GM21515 (cell line): ENCODE results near the gene TMEM123.
"Not testable (repeated sequence)": the region's sequence is repeated elsewhere in the genome, so short reads cannot be mapped to it uniquely, and the experiment has no call there.

Experiments used
- ATAC-seq: cut with Tn5 transposase; IDR thresholded peaks from one replicate; pipeline ENCODE4 v1.9.1; 2021; ENCODE audit not compliant: unreplicated experiment

TMEM123 gene

GRCh38 chr11:102449651-102450570 is 2.7 kb downstream of the TMEM123 start:
- ATAC-seq, result no peak

- no peak for ATAC-seq
Measured at GRCh38 chr11:102448869-102449224, 3.7 kb downstream of the TMEM123 start.

- no peak for ATAC-seq
Measured at GRCh38 chr11:102447941-102448868, 4.4 kb downstream of the TMEM123 start.

GRCh38 chr11:102447193-102447592 is 5.4 kb downstream of the TMEM123 start:
- no peak for ATAC-seq

- no peak for ATAC-seq
Measured at GRCh38 chr11:102446606-102447005, 6.0 kb downstream of the TMEM123 start.

GRCh38 chr11:102444693-102445092 is 7.9 kb downstream of the TMEM123 start:
- not testable (repeated sequence) for ATAC-seq

DNA sequence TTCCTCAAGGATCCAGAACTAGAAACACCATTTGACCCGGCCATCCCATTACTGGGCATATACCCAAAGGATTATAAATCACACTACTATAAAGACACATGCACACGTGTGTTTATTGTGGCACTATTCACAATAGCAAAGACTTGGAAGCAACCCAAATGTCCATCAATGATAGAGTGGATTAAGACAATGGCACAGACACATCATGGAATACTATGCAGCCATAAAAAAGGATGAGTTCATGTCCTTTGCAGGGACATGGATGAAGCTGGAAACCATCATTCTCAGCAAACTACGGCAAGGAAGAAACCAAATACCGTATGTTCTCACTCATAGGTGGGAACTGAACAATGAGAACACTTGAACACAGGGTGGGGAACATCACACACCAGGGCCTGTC is 8.4 kb downstream of the TMEM123 start:
- not testable (repeated sequence) for ATAC-seq

- ATAC-seq, result not testable (repeated sequence)
Measured at GRCh38 chr11:102439063-102439363, 13.6 kb downstream of the TMEM123 start.

GRCh38 chr11:102438311-102439062 is 14.1 kb downstream of the TMEM123 start:
- no peak for ATAC-seq

- ATAC-seq, result no peak
Measured at GRCh38 chr11:102437727-102438126, 14.8 kb downstream of the TMEM123 start.

- no peak for ATAC-seq
Measured at GRCh38 chr11:102436976-102437375, 15.6 kb downstream of the TMEM123 start.

DNA sequence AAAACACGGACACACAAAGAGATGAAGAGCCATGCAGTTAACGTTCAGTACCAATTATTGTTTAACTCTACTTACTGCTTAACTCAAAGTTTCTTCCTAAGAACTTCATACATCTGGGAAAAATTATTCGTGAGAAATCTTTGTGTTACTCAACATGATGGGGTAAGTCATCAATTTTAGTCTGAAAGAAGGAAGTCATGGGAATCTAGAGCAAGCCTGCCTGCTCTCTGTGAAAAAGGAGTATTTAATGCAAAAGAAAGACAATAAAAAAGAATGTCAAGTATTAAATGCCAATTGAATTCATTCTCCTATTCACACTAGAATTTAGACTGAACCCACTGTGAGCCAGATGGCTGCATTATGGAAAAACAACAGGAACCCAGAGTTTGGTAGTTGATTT is 16.0 kb downstream of the TMEM123 start:
- no peak for ATAC-seq

- no peak for ATAC-seq
Measured at GRCh38 chr11:102435688-102436087, 16.9 kb downstream of the TMEM123 start.

- ATAC-seq, result not testable (repeated sequence)
Measured at GRCh38 chr11:102433571-102433970, 19.0 kb downstream of the TMEM123 start.

GRCh38 chr11:102432560-102432959 is 20.0 kb downstream of the TMEM123 start:
- ATAC-seq, result not testable (repeated sequence)

- no peak for ATAC-seq
Measured at GRCh38 chr11:102431404-102431803, 21.2 kb downstream of the TMEM123 start.

DNA sequence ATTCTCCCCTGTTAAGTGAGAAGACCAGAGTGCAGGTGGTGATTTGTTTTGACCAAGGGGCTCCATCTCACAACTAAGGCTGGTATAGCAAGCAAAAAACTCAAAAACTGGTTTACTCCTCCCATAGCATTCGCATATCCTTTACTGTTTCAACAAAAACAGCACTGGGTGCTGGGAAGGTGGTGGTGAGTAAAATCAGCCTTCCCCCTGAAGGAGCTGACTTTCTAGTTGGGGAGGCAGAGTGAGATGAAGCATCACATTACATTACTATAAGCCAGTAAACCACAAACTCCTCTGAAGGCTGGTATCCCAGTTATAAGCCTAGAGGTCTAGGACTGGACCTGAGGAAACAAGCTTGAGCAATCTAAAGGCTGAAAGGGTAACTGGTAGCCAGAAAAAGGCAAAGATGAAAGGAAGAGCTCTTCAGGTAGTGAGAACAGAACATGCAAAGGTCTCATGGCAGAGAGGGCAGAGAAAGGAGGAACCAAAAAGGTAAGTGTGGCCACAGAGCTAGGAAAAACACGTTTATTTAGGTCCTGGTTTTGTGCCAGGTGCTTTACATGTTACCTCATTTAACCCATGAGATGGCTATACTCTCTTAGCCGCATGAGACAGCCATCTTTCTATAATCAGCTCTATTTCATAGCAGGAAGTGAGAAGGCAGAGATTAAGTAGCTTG is 22.3 kb downstream of the TMEM123 start:
- ATAC-seq, result peak; percentile 90

- ATAC-seq, result no peak
Measured at GRCh38 chr11:102429691-102430090, 22.9 kb downstream of the TMEM123 start.

DNA sequence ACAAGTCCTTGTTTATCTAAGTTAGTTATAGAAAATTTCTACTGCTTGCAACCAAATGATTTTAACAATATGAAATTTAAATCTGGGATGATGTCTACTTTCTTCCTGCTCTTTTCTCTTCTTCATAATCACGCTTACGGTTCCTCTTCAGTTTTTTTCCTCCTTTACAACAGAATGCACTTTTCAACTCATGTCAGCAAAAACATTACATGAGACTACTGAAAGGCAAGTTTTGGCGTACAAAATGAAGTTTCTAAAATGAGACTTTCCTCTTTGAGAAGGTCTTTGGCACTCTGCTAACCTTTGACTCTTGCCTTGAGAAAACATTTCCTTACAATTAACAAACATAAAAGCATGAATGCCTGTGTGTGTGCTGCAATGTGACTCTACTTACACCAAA is 23.3 kb downstream of the TMEM123 start:
- no peak for ATAC-seq

DNA sequence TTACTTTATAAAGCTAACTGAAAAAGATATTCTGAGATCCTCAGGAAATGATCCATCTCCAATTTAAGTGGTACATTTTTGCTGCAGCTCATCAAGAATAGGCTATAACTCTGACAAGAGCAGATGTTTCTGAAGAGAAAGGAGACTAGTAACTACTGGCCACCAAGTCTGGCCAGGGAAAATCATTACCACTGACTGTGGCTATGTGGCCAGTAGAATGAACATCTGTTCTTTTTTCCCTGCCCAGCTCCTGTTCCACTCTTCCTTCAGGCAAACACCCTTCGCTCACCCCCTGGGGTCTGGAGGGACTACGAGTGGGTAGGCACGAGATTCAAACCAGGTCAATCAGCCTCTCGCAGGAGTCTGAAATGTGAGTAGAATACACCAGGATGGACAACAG is 23.9 kb downstream of the TMEM123 start:
- no peak for ATAC-seq

DNA sequence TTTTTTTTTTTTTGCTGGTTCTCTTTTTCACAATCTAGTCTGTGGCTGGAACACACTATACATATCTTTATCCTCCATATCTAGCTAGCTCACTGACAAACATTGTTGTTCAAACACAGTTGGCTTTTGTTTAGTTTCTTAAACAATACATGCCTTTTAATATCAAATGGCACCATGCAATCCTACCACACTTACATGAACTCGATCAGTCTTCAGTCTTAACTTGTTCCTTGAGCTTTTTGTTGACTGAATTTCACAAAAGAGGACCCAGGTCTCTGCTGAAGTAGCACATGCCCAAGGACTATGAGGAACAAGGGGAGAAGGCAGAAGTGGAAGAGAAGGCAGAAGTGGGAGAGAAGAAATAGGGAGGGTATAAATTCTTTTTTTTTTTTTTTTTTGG is 25.5 kb downstream of the TMEM123 start:
- no peak for ATAC-seq
